ENCODE data around the gene SKI.

The SKI gene

GRCh38 chr1:2236695-2237677, 8.9 kb downstream of the SKI start:
- no peaks in the 10 kb centered on the region for H3K9me3 Mint-ChIP-seq
- peaks cover 74% of the 10 kb centered on the region for H3K4me1 Mint-ChIP-seq
- H3K36me3 Mint-ChIP-seq (ENCODE audit: low read depth) = peaks cover 4% of the 10 kb centered on the region
- peak overlapping the region; percentile 8 to 58 (median 54) for H3K4me3 Mint-ChIP-seq
- no peaks in the 10 kb centered on the region for H3K27me3 Mint-ChIP-seq (ENCODE audit: low read depth)
- TF ChIP-seq CTCF (IDR thresholded peaks at IDR 0.05; ENCODE audit: unreplicated experiment in 3 of 3) = no peak
- peak overlapping the region in 1 of 3 experiments; percentile 54 for H3K27ac Mint-ChIP-seq

GRCh38 chr1:2237773-2238172, 9.7 kb downstream of the SKI start:
- Mint-ChIP-seq H3K4me3 (no peak overlapping the region), H3K4me1 (peaks cover 75% of the 10 kb centered on the region), H3K9me3 (no peaks in the 10 kb centered on the region), H3K27me3 (ENCODE audit: low read depth) (no peaks in the 10 kb centered on the region), H3K36me3 (ENCODE audit: low read depth) (peaks cover 4% of the 10 kb centered on the region), H3K27ac (peak overlapping the region in 1 of 3 experiments; percentile 54)
- no peak for TF ChIP-seq CTCF (IDR thresholded peaks at IDR 0.05; ENCODE audit: unreplicated experiment in 3 of 3)

GRCh38 chr1:2238361-2239012, 10.4 kb downstream of the SKI start:
- no peaks in the 10 kb centered on the region for H3K9me3 Mint-ChIP-seq
- H3K27ac Mint-ChIP-seq = no peak overlapping the region
- H3K4me1 Mint-ChIP-seq = peaks cover 74% of the 10 kb centered on the region
- no peak overlapping the region for H3K4me3 Mint-ChIP-seq
- H3K36me3 Mint-ChIP-seq (ENCODE audit: low read depth) = peaks cover 5% of the 10 kb centered on the region
- H3K27me3 Mint-ChIP-seq (ENCODE audit: low read depth) = no peaks in the 10 kb centered on the region
- no peak for TF ChIP-seq CTCF (IDR thresholded peaks at IDR 0.05; ENCODE audit: unreplicated experiment in 3 of 3)

GRCh38 chr1:2239013-2239370, 10.9 kb downstream of the SKI start:
- H3K9me3 Mint-ChIP-seq = no peaks in the 10 kb centered on the region
- H3K27ac Mint-ChIP-seq = peak overlapping the region in 2 of 3 experiments; percentile 87 to 89
- no peaks in the 10 kb centered on the region for H3K27me3 Mint-ChIP-seq (ENCODE audit: low read depth)
- H3K36me3 Mint-ChIP-seq (ENCODE audit: low read depth) = peaks cover 7% of the 10 kb centered on the region
- peaks cover 74% of the 10 kb centered on the region for H3K4me1 Mint-ChIP-seq
- H3K4me3 Mint-ChIP-seq = no peak overlapping the region
- TF ChIP-seq CTCF (IDR thresholded peaks at IDR 0.05; ENCODE audit: unreplicated experiment in 3 of 3) = no peak

- Mint-ChIP-seq H3K4me3 (peak overlapping the region; percentile 22 to 62 (median 35)), H3K27me3 (ENCODE audit: low read depth) (no peaks in the 10 kb centered on the region), H3K36me3 (ENCODE audit: low read depth) (peaks cover 7% of the 10 kb centered on the region), H3K9me3 (no peaks in the 10 kb centered on the region), H3K4me1 (peaks cover 70% of the 10 kb centered on the region), H3K27ac (peak overlapping the region; percentile 85 to 89 (median 87))
- no peak for TF ChIP-seq CTCF (IDR thresholded peaks at IDR 0.05; ENCODE audit: unreplicated experiment in 3 of 3)
Observed at GRCh38 chr1:2239384-2239985, 11.4 kb downstream of the SKI start.

Measured in nephron (organoid).